Measurements from ENCODE around the gene OR1F1. TPM values are rescaled to one million over a fixed set of nuclear protein-coding genes. Genes with fewer than 3 reads are reported as not detected.

The OR1F1 gene
- total RNA-seq, 1 donor from 2014 or later: not detected

Other genes starting within 250 kb of the OR1F1 start
- gene KREMEN2, start 223.9 kb upstream of the OR1F1 start, total RNA-seq: not detected
- 9.2 TPM for gene PAQR4, start 218.9 kb upstream of the OR1F1 start, total RNA-seq
- not detected for gene PKMYT1, start 207.8 kb upstream of the OR1F1 start, total RNA-seq
- gene CLDN9, start 175.3 kb upstream of the OR1F1 start, total RNA-seq: not detected
- not detected for gene CLDN6, start 170.0 kb upstream of the OR1F1 start, total RNA-seq
- 914 TPM for gene TNFRSF12A, start 167.8 kb upstream of the OR1F1 start, total RNA-seq
- 50.8 TPM for gene HCFC1R1, start 164.3 kb upstream of the OR1F1 start, total RNA-seq
- gene THOC6, start 164.2 kb upstream of the OR1F1 start, total RNA-seq: 32.6 TPM
- not detected for gene BICDL2, start 151.3 kb upstream of the OR1F1 start, total RNA-seq
- 0.21 TPM for gene MMP25, start 141.6 kb upstream of the OR1F1 start, total RNA-seq
- 139 TPM for gene IL32, start 122.6 kb upstream of the OR1F1 start, total RNA-seq
- not detected for gene ZSCAN10, start 88.9 kb upstream of the OR1F1 start, total RNA-seq
- 49.8 TPM for gene ZNF205, start 75.6 kb upstream of the OR1F1 start, total RNA-seq
- gene ZNF213, start 53.2 kb upstream of the OR1F1 start, total RNA-seq: 25.3 TPM
- gene ZNF200, start 47.0 kb downstream of the OR1F1 start, total RNA-seq: 14.6 TPM
- 1.1 TPM for gene MEFV, start 68.4 kb downstream of the OR1F1 start, total RNA-seq
- 61.8 TPM for gene ZNF263, start 95.3 kb downstream of the OR1F1 start, total RNA-seq
- 1.6 TPM for gene TIGD7, start 117.2 kb downstream of the OR1F1 start, total RNA-seq
- gene ZNF75A, start 117.3 kb downstream of the OR1F1 start, total RNA-seq: 8.3 TPM
- gene OR2C1, start 167.7 kb downstream of the OR1F1 start, total RNA-seq: not detected
- 4.2 TPM for gene ZSCAN32, start 212.8 kb downstream of the OR1F1 start, total RNA-seq
- 16.0 TPM for gene ZNF174, start 213.0 kb downstream of the OR1F1 start, total RNA-seq

All from ascending aorta (tissue), 1 donor.